GM12864 (cell line): Measurements from ENCODE around the gene GRAMD2B.
"Not testable (repeated sequence)": the region's sequence is repeated elsewhere in the genome, so short reads cannot be mapped to it uniquely, and the experiment has no call there.

ENCODE experiments used
- DNase-seq: peaks from one replicate; pipeline ENCODE4 v3.0.0-alpha.2; 2011; ENCODE audit warnings: low read depth
- H3K4me3 ChIP-seq: 2 replicates; pipeline ENCODE4 v1.5.1; 2011; ENCODE audit warnings: mild to moderate bottlenecking, low read depth, low read length, control low read depth
- CTCF ChIP-seq: IDR thresholded peaks from 2 replicates; pipeline ENCODE4 v1.5.1; 2011; ENCODE audit warnings: low read depth, mild to moderate bottlenecking, moderate library complexity, low read length, control low read depth, inconsistent platforms; ENCODE audit errors: missing control alignments

The GRAMD2B gene

GRCh38 chr5:126422994-126423788 lies at the start of gene GRAMD2B:
GRAMD2B (plus strand) TSS chr5:126423409; CDS start chr5:126423607, 198 bp downstream.
- H3K4me3 ChIP-seq: peak within 1 kb of the TSS; percentile 93
- peak; percentile 64 for DNase-seq
- TF ChIP-seq CTCF: no peak

GRCh38 chr5:126374109-126374416 lies 49.1 kb upstream of the GRAMD2B start:
- no peak for TF ChIP-seq CTCF
- no peak for DNase-seq
- no peak overlapping the region for H3K4me3 ChIP-seq

GRCh38 chr5:126376443-126376842 lies 46.8 kb upstream of the GRAMD2B start:
- no peak for DNase-seq
- no peak overlapping the region for H3K4me3 ChIP-seq
- TF ChIP-seq CTCF: no peak

GRCh38 chr5:126377424-126377823 lies 45.8 kb upstream of the GRAMD2B start:
- DNase-seq: no peak
- no peak overlapping the region for H3K4me3 ChIP-seq
- no peak for TF ChIP-seq CTCF

- not testable (repeated sequence) for DNase-seq, H3K4me3 ChIP-seq
Measured at GRCh38 chr5:126380316-126380715, 42.9 kb upstream of the GRAMD2B start.

GRCh38 chr5:126383246-126383645 lies 40.0 kb upstream of the GRAMD2B start:
- no peak for DNase-seq
- no peak for TF ChIP-seq CTCF
- H3K4me3 ChIP-seq: no peak overlapping the region

- no peak overlapping the region for H3K4me3 ChIP-seq
- TF ChIP-seq CTCF: no peak
Measured at GRCh38 chr5:126383776-126384175, 39.4 kb upstream of the GRAMD2B start.

More at GRCh38 chr5:126383776-126384175, 39.4 kb upstream of the GRAMD2B start:
- DNase-seq: no peak
